Body of pancreas (tissue), 4 donors: ENCODE results near the gene SNX18.

Source experiments
- CTCF ChIP-seq, 7 experiments: fragments of 450-650 bp in 4 of 7; fragments of 200-600 bp in 3 of 7; sonication (generic) in 3 of 7; IDR thresholded peaks; one replicate each; pipeline ENCODE4 v1.5.1; 2016 to 2019; ENCODE audit warnings: antibody characterized with exemption in 7 of 7
- POLR2A ChIP-seq, 3 donors: fragments of 450-650 bp; IDR thresholded peaks; one replicate each; pipeline ENCODE4 v1.6.1; 2016; ENCODE audit warnings: antibody characterized with exemption in 3 of 3, mild to moderate bottlenecking in 2 of 3

GRCh38 chr5:54495027-54495426 is 22.5 kb upstream of the SNX18 start:
- TF ChIP-seq POLR2A (IDR thresholded peaks at IDR 0.05) (no peak), CTCF (IDR thresholded peaks at IDR 0.05) (no peak)
